ENCODE results near the gene M1AP.
"Not testable (repeated sequence)": the region's sequence is repeated elsewhere in the genome, so short reads cannot be mapped to it uniquely, and the experiment has no call there.

The M1AP gene

GRCh38 chr2:74564222-74564621 lies 83.9 kb downstream of the M1AP start:
- DNase-seq (ENCODE audit: low spot score): no peak

GRCh38 chr2:74562126-74562775 lies 85.9 kb downstream of the M1AP start:
- no peak for DNase-seq (ENCODE audit: low spot score)

- not testable (repeated sequence) for DNase-seq (ENCODE audit: low spot score)
These were observed 87.1 kb downstream of the M1AP start for GRCh38 chr2:74561022-74561421.

GRCh38 chr2:74560591-74560990 lies 87.5 kb downstream of the M1AP start:
- no peak for DNase-seq (ENCODE audit: low spot score)

- no peak for DNase-seq (ENCODE audit: low spot score)
These were observed 88.2 kb downstream of the M1AP start for GRCh38 chr2:74559912-74560311.

- DNase-seq (ENCODE audit: low spot score): no peak
These were observed 89.6 kb downstream of the M1AP start for GRCh38 chr2:74558284-74559230.

GRCh38 chr2:74556831-74557370 lies 91.2 kb downstream of the M1AP start:
- DNase-seq (ENCODE audit: low spot score): no peak

GRCh38 chr2:74556159-74556558 lies 92.0 kb downstream of the M1AP start:
- no peak for DNase-seq (ENCODE audit: low spot score)

- DNase-seq (ENCODE audit: low spot score): no peak
These were observed 92.5 kb downstream of the M1AP start for GRCh38 chr2:74555610-74556103.

GRCh38 chr2:74554820-74555531 lies 93.2 kb downstream of the M1AP start:
- DNase-seq (ENCODE audit: low spot score): peak; percentile 75

- peak; percentile 90 for DNase-seq (ENCODE audit: low spot score)
These were observed 94.0 kb downstream of the M1AP start, which contains the start of the genes DOK1 and LOXL3 for GRCh38 chr2:74553892-74554819. Gene DOK1 (plus strand): TSS chr2:74554720. CDS start chr2:74554755, 35 bp downstream. Gene LOXL3 (minus strand): TSS chr2:74553942. CDS start chr2:74552634, 1,308 bp downstream.

- no peak for DNase-seq (ENCODE audit: low spot score)
These were observed 95.0 kb downstream of the M1AP start for GRCh38 chr2:74552914-74553811.

- no peak for DNase-seq (ENCODE audit: low spot score)
These were observed 95.9 kb downstream of the M1AP start for GRCh38 chr2:74551942-74552913.

GRCh38 chr2:74551530-74551929 lies 96.6 kb downstream of the M1AP start:
- DNase-seq (ENCODE audit: low spot score): no peak

GRCh38 chr2:74550231-74550630 lies 97.9 kb downstream of the M1AP start:
- no peak for DNase-seq (ENCODE audit: low spot score)

- peak; percentile 84 for DNase-seq (ENCODE audit: low spot score)
These were observed 99.0 kb downstream of the M1AP start for GRCh38 chr2:74548900-74549826.

- no peak for DNase-seq (ENCODE audit: low spot score)
These were observed 99.7 kb downstream of the M1AP start for GRCh38 chr2:74548285-74548899.

Measured in iPS-NIHi11 (cell line).